CD4-positive, alpha-beta memory T cell (primary cell): ENCODE measurements around the gene PLEKHH2. TPM values are rescaled to one million over a fixed set of nuclear protein-coding genes. Genes with fewer than 3 reads are reported as not detected.

Experiments used
- CTCF ChIA-PET: fragments of 350-600 bp; sonication (Branson Sonifier 250); formaldehyde crosslinking; loops from one replicate; lab custom pipeline; 2021; ENCODE audit warnings: inconsistent platforms; ENCODE audit not compliant: partially characterized antibody; lab: Charles Lee
- POLR2A ChIA-PET: fragments of 350-600 bp; sonication (Branson Sonifier 250); formaldehyde crosslinking; loops from one replicate; lab custom pipeline; 2021; ENCODE audit not compliant: partially characterized antibody; lab: Charles Lee
- DNase-seq, 5 donors: peaks; one replicate each; pipeline versions ENCODE4 v3.0.0 to v3.0.0-alpha.2; 2020 to 2022; ENCODE audit warnings: mixed read lengths in 1 of 5
- H3K27ac ChIP-seq: one replicate; pipeline ENCODE4 v1.7.0; 2013; ENCODE audit warnings: low read depth, low read length
- H3K27me3 ChIP-seq: 2 replicates; pipeline ENCODE4 v1.7.0; 2013; ENCODE audit warnings: mild to moderate bottlenecking, low read length, moderate library complexity; ENCODE audit not compliant: insufficient read depth
- H3K36me3 ChIP-seq: 2 replicates; pipeline ENCODE4 v1.7.0; 2013; ENCODE audit warnings: mild to moderate bottlenecking, low read length, moderate library complexity; ENCODE audit not compliant: insufficient read depth
- H3K4me1 ChIP-seq: 2 replicates; pipeline ENCODE4 v1.7.0; 2013; ENCODE audit warnings: mild to moderate bottlenecking, low read length, moderate library complexity; ENCODE audit not compliant: insufficient read depth
- H3K4me3 ChIP-seq, 2 donors: one replicate each; pipeline ENCODE4 v1.7.0; 2013; ENCODE audit warnings: low read length in 2 of 2, mild to moderate bottlenecking in 1 of 2
- H3K9me3 ChIP-seq, 2 donors: one replicate each; pipeline ENCODE4 v1.7.0; 2013; ENCODE audit warnings: low read length in 2 of 2, control low read depth in 1 of 2; ENCODE audit not compliant: control insufficient read depth in 1 of 2
- H3K27ac Mint-ChIP-seq, 7 donors: one replicate each; pipeline ENCODE4 v1.8.0; 2020 to 2021; ENCODE audit warnings: mixed read lengths in 7 of 7, mild to moderate bottlenecking in 6 of 7, inconsistent platforms in 3 of 7, moderate library complexity in 3 of 7
- H3K27me3 Mint-ChIP-seq, 2 donors: one replicate each; pipeline ENCODE4 v1.8.0; 2020 to 2021; ENCODE audit warnings: mixed read lengths in 2 of 2
- H3K36me3 Mint-ChIP-seq, 2 donors: one replicate each; pipeline ENCODE4 v1.8.0; 2020 to 2021; ENCODE audit warnings: mixed read lengths in 2 of 2, inconsistent platforms in 1 of 2, mild to moderate bottlenecking in 1 of 2
- H3K4me1 Mint-ChIP-seq, 4 donors: one replicate each; pipeline ENCODE4 v1.8.0; 2020 to 2021; ENCODE audit warnings: mixed read lengths in 4 of 4, mild to moderate bottlenecking in 1 of 4
- H3K4me3 Mint-ChIP-seq, 8 donors: one replicate each; pipeline ENCODE4 v1.8.0; 2020 to 2021; ENCODE audit warnings: mixed read lengths in 8 of 8, mild to moderate bottlenecking in 7 of 8, moderate library complexity in 6 of 8, inconsistent platforms in 3 of 8
- H3K9me3 Mint-ChIP-seq, 8 donors: one replicate each; pipeline ENCODE4 v1.8.0; 2020 to 2021; ENCODE audit warnings: mixed read lengths in 8 of 8, mild to moderate bottlenecking in 5 of 8, inconsistent platforms in 3 of 8, moderate library complexity in 1 of 8
- intact Hi-C: fragments of 100-400 bp; cut with micrococcal nuclease; formaldehyde crosslinking; loops from one replicate; pipeline ENCODE4 v1.15.1; 2023
- polyA plus RNA-seq, 2 donors: library from polyadenylated mRNA; unstranded; fragments of 300-500 nt; fragmentation: Illumina TruSeq; gene quantifications; one replicate each; pipeline ENCODE4 v1.2.3, GENCODE V29; 2021
- total RNA-seq, 2 experiments: library from RNA; stranded (reverse); gene quantifications; one replicate each; pipeline ENCODE4 v1.2.3, GENCODE V29; 2021

The PLEKHH2 gene
- total and polyA plus RNA-seq, 4 experiments from 2014 or later, result 1.2 TPM; not detected in 2

DNA sequence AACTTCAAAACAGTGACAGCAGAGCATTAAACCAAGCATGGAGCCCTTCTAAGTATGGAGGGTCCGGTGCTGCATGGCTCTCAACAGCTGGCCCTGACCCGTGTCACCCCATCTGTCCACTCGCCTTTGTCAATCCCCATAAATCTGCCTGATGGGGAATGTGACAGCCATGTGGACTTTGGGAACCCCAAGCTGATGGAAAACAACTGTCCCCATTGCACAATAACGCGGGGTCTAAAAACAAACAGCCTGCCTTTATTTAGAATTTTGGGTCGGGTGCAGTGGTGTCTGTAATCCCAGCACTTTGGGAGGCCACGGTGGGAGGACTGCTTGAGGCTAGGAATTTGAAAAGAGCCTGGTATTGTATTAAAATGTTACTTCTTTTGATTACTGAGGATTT lies 24.1 kb upstream of the PLEKHH2 start:
- no peak overlapping the region for H3K4me3 Mint-ChIP-seq
- H3K27me3 Mint-ChIP-seq, result peaks cover 4 to 8% of the 10 kb centered on the region in 2 donors
- H3K36me3 Mint-ChIP-seq, result no peaks in the 10 kb centered on the region
- Histone ChIP-seq H3K9me3 (no peaks in the 10 kb centered on the region), H3K27me3 (no peaks in the 10 kb centered on the region), H3K36me3 (no peaks in the 10 kb centered on the region), H3K27ac (no peak overlapping the region), H3K4me1 (no peaks in the 10 kb centered on the region), H3K4me3 (no peak overlapping the region)
- intact Hi-C loops, result no loop called here
- peaks cover 0 to 4% (median 2%) of the 10 kb centered on the region in 4 donors for H3K4me1 Mint-ChIP-seq
- no peak for DNase-seq
- ChIA-PET POLR2A (no interaction called here), CTCF (interaction anchor here (0.9 to 1.3 kb wide), 4 partner anchors 8 to 24 kb away, joined by 3 to 4 read pairs (median 3); partner anchors contain the start of gene PLEKHH2)
- no peak overlapping the region for H3K27ac Mint-ChIP-seq
- H3K9me3 Mint-ChIP-seq, result peaks cover 0 to 3% (median 0%) of the 10 kb centered on the region in 8 donors

DNA sequence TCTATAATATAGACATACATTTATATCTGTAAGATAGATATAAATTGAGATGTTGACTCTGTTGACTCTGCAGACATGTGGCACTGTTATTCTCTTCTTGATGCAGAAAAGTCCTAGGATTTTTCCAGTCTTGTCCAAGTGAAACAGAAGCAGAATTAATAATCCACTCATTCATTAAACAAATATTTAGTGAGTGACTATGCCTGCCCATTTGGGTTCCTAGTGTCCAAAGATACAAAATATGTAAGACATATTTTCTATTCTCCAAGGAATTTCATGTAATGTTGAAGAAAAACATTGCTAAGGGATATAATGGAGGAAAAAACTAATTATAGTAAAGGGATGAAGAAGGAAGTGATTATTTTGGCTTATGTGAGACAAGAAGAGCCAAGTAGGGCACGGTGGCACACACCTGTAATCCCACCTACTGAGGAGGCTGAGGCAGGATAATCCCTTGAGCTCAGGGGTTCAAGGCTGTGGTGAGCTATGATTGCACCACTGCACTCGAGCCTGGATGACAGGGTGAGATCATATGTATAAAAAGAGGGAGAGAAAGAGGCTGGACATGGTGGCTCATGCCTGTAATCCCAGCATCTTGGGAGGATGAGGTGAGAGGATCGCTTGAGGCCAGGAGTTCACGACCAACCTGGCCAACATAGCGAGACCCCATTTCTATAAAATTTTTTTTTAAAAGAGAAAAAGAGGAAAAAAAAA lies 19.9 kb upstream of the PLEKHH2 start:
- peaks cover 0 to 4% (median 2%) of the 10 kb centered on the region in 4 donors for H3K4me1 Mint-ChIP-seq
- H3K27ac Mint-ChIP-seq, result no peak overlapping the region
- no peak overlapping the region for H3K4me3 Mint-ChIP-seq
- ChIA-PET POLR2A (no interaction called here), CTCF (no interaction called here)
- intact Hi-C loops, result no loop called here
- Histone ChIP-seq H3K27me3 (no peaks in the 10 kb centered on the region), H3K4me1 (no peaks in the 10 kb centered on the region), H3K36me3 (no peaks in the 10 kb centered on the region), H3K4me3 (no peak overlapping the region), H3K27ac (no peak overlapping the region), H3K9me3 (no peaks in the 10 kb centered on the region)
- peaks cover 0 to 3% (median 0%) of the 10 kb centered on the region in 8 donors for H3K9me3 Mint-ChIP-seq
- H3K27me3 Mint-ChIP-seq, result peaks cover 13 to 16% of the 10 kb centered on the region in 2 donors
- H3K36me3 Mint-ChIP-seq, result no peaks in the 10 kb centered on the region
- no peak for DNase-seq

GRCh38 chr2:43619511-43619910 lies 17.5 kb upstream of the PLEKHH2 start:
- POLR2A ChIA-PET, result no interaction called here
- H3K27ac ChIP-seq, result no peak overlapping the region
- no peak overlapping the region for H3K4me3 ChIP-seq
- CTCF ChIA-PET, result no interaction called here
- H3K27ac Mint-ChIP-seq, result no peak overlapping the region
- H3K9me3 Mint-ChIP-seq, result no peaks in the 10 kb centered on the region
- DNase-seq, result no peak
- H3K36me3 ChIP-seq, result no peaks in the 10 kb centered on the region
- H3K9me3 ChIP-seq, result no peaks in the 10 kb centered on the region
- intact Hi-C loops, result no loop called here
- no peaks in the 10 kb centered on the region for H3K4me1 Mint-ChIP-seq
- no peak overlapping the region for H3K4me3 Mint-ChIP-seq
- H3K27me3 ChIP-seq, result no peaks in the 10 kb centered on the region
- no peaks in the 10 kb centered on the region for H3K36me3 Mint-ChIP-seq
- no peaks in the 10 kb centered on the region for H3K4me1 ChIP-seq
- peaks cover 15 to 26% of the 10 kb centered on the region in 2 donors for H3K27me3 Mint-ChIP-seq

- intact Hi-C loops, result no loop called here
- POLR2A ChIA-PET, result no interaction called here
Observed at GRCh38 chr2:43622931-43623451, 14.1 kb upstream of the PLEKHH2 start.

DNA sequence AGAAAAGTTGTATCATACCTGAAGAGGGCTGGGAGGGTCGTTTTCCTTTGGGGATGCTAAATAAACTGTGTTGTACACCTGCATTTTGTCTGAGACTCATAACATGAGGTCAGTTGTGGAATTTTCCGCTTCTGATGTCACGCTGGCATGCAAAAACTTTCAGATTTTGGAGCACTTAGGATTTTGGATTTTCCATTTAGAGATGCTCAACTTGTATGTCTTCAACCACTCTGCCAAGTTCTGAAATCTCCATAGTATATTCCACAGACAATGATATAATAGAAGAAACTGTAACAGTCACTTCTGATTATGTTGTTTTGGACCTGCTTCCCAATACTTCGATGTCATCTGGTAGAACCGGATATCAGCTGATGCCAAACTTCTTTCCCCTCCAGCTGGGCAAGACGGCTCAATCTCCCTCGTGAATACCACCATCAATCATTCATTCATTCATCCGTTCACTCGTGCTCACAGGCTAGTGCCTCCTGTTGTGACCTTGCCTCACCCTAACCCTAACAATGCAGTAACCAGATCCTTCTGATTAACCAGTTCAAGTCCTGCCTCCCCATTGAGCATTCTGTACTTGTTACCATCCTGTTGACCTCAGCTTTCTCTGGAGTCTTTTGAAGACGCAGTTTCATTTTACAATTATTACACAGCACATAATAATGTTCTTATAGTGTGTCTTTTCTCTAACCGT lies 5.3 kb upstream of the PLEKHH2 start:
- intact Hi-C loops, result loop anchor here (10.0 kb wide), 1 partner anchor 143 kb away; the partner anchor contains the start of gene DYNC2LI1
- no peak overlapping the region for H3K4me3 Mint-ChIP-seq

More at GRCh38 chr2:43622931-43623451, 14.1 kb upstream of the PLEKHH2 start:
- H3K27ac Mint-ChIP-seq, result no peak overlapping the region
- Histone ChIP-seq H3K27me3 (no peaks in the 10 kb centered on the region), H3K4me3 (no peak overlapping the region), H3K36me3 (no peaks in the 10 kb centered on the region), H3K9me3 (no peaks in the 10 kb centered on the region), H3K4me1 (no peaks in the 10 kb centered on the region), H3K27ac (no peak overlapping the region)
- CTCF ChIA-PET, result no interaction called here
- DNase-seq, result no peak
- no peaks in the 10 kb centered on the region for H3K4me1 Mint-ChIP-seq
- no peak overlapping the region for H3K4me3 Mint-ChIP-seq
- H3K9me3 Mint-ChIP-seq, result peaks cover 0 to 6% (median 0%) of the 10 kb centered on the region in 8 donors
- peaks cover 11 to 28% of the 10 kb centered on the region in 2 donors for H3K27me3 Mint-ChIP-seq
- H3K36me3 Mint-ChIP-seq, result no peaks in the 10 kb centered on the region

DNA sequence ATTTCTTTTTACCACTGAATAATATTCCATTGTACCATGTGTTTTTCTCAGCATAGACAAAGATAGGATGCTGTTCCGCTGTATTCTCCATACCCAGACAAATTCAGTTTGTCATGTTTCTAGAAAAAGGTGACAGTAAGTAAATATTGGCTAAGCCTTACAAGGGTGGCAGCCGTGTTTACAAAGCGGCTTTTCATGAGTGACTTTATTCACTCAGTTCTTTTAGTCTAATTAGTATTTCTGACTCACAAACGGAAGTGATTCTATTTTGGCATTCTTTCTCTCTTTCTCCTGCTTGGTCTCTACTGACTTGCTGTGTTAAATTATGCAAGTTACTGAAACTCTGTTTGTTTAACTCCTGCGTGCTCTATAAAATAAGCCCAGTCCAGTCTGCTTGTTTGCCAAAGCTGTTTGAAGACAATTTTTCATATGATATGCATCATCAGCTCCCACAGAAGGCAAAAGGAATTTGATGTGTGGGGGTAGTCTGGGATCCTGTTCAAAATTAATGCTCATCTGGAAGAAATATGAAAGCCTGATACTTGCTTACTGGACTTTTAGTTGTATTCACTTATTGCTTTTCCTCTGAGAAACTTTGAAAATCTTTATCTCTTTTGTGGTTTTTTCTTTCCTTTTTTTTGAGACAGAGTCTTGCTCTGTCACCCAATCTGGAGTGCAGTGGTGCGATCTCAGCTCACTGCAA lies 2.3 kb upstream of the PLEKHH2 start:
- H3K27me3 ChIP-seq, result no peaks in the 10 kb centered on the region
- no peak overlapping the region for H3K4me3 ChIP-seq
- intact Hi-C loops, result loop anchor here (10.0 kb wide), 1 partner anchor 140 kb away; the partner anchor contains the start of gene DYNC2LI1
- H3K36me3 ChIP-seq, result no peaks in the 10 kb centered on the region
- Mint-ChIP-seq H3K27ac (no peak overlapping the region), H3K4me1 (peaks cover 7 to 15% (median 14%) of the 10 kb centered on the region in 4 donors), H3K27me3 (peaks cover 27 to 35% of the 10 kb centered on the region in 2 donors), H3K36me3 (peaks cover 0 to 3% of the 10 kb centered on the region in 2 donors), H3K4me3 (no peak overlapping the region), H3K9me3 (peaks cover 0 to 10% (median 8%) of the 10 kb centered on the region in 8 donors)
- H3K27ac ChIP-seq, result no peak overlapping the region
- CTCF ChIA-PET, result interaction anchor here (1.3 kb wide), 1 partner anchor 26 kb away, joined by 4 read pairs; no protein-coding TSS in a partner anchor
- H3K9me3 ChIP-seq, result no peaks in the 10 kb centered on the region
- H3K4me1 ChIP-seq, result peaks cover 4% of the 10 kb centered on the region
- no peak for DNase-seq
- POLR2A ChIA-PET, result no interaction called here

More for the DNA sequence above, 5.3 kb upstream of the PLEKHH2 start:
- CTCF ChIA-PET, result no interaction called here
- POLR2A ChIA-PET, result no interaction called here
- peaks cover 0 to 2% of the 10 kb centered on the region in 2 donors for H3K36me3 Mint-ChIP-seq
- peaks cover 5 to 8% (median 7%) of the 10 kb centered on the region in 4 donors for H3K4me1 Mint-ChIP-seq
- no peaks in the 10 kb centered on the region for H3K36me3 ChIP-seq
- H3K27me3 ChIP-seq, result no peaks in the 10 kb centered on the region
- H3K27me3 Mint-ChIP-seq, result peaks cover 26 to 37% of the 10 kb centered on the region in 2 donors
- no peaks in the 10 kb centered on the region for H3K9me3 ChIP-seq
- no peak overlapping the region for H3K27ac ChIP-seq
- H3K4me1 ChIP-seq, result no peaks in the 10 kb centered on the region
- H3K9me3 Mint-ChIP-seq, result peaks cover 0 to 9% (median 4%) of the 10 kb centered on the region in 8 donors
- H3K27ac Mint-ChIP-seq, result no peak overlapping the region
- DNase-seq, result no peak
- no peak overlapping the region for H3K4me3 ChIP-seq
